Measurements from ENCODE around the gene NSUN5.
"Not testable (repeated sequence)": the region's sequence is repeated elsewhere in the genome, so short reads cannot be mapped to it uniquely, and the experiment has no call there.

NSUN5 gene

DNA sequence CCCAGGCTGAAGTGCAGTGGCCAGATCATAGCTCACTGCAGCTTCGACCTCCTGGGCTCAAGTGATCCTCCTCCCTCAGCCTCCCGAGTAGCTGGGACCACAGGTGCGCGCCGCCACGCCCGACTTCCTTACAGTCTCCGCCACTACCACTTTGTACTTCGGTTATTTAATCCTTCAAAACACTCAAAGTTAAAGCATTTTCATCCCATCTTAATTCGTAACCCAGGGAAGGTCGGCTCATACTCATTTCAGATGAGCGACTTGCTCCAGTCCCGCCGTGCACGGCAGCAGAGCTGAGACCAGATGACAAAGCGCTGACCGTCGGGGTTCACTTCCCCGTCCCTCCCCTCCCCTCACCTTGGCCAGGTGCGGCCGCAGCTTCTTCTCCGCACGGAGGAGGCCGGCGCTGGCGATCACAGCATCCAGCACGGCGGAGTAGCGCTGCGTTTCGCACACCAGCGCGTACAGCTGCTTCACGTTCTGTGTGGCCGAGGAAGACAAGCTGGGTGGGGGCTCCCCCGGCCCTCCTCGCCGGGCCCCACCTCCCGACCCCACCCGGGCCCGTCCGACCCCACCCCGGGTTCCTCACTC is 457 bp downstream of the NSUN5 start:
- TF ChIP-seq, protein P1, sequence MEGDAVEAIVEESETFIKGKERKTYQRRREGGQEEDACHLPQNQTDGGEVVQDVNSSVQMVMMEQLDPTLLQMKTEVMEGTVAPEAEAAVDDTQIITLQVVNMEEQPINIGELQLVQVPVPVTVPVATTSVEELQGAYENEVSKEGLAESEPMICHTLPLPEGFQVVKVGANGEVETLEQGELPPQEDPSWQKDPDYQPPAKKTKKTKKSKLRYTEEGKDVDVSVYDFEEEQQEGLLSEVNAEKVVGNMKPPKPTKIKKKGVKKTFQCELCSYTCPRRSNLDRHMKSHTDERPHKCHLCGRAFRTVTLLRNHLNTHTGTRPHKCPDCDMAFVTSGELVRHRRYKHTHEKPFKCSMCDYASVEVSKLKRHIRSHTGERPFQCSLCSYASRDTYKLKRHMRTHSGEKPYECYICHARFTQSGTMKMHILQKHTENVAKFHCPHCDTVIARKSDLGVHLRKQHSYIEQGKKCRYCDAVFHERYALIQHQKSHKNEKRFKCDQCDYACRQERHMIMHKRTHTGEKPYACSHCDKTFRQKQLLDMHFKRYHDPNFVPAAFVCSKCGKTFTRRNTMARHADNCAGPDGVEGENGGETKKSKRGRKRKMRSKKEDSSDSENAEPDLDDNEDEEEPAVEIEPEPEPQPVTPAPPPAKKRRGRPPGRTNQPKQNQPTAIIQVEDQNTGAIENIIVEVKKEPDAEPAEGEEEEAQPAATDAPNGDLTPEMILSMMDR (IDR thresholded peaks at IDR 0.05; ENCODE audit: insufficient read depth, missing control alignments) = no peak
- FAIRE-seq (no peak), DNase-seq (ENCODE audit: insufficient read length, low spot score) (no peak)

DNA sequence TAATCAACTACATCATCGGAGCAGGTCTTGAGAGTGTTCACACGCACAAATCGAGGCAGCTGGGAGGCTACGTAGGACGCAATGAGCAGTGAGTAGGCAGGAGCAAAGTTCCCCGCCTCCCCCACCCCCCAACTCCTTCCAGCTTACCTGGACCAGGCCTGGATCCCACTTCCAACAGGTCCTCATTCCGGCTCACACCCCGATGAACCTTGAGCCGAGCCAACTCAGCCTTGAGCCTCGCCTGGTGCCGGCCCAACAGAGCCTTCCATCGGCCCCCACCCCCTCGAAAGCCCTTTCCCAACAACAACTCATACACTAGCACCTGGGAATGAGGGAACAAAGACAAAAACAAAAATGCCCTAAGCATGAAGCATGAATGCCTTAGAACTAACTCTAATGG is 1.2 kb downstream of the NSUN5 start:
- FAIRE-seq (no peak), DNase-seq (ENCODE audit: insufficient read length, low spot score) (no peak)
- TF ChIP-seq, protein P1 (IDR thresholded peaks at IDR 0.05; ENCODE audit: insufficient read depth, missing control alignments) = no peak

DNA sequence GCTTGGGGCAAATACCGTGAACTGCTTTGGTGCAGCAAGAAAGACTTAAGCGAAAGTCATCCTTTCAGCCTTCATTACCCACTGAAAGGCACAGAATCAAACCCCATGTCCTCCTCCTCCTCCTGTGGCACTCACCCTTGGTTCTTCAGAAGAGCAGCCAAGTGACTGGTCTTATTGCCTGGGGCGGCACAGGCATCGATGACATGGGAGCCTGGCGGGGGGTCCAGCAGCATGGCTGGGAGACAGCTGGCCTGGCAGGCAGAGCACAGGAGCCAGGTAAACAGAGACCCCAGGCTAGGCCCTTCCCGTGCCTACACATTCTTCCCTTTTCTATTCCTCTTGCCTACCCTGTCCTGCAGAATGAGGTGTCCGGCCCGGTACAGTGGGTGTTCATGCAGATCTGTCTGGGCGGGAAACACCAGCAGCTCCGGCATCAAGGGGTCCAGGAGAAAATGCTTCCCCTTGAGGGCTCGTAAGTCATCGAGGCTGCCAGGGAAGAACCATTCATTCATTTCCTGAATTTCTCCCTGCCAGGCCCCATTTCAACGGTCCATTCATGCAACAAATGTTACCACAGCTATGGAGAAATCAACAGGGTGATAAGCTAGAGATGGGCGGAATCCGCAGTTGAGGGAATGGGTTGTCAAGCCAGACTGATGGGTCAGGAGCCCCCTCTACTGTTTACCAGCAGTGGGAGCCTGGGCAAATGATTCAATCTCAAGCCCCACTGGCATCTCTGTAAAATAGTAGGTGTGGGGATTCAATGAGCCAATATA is 3.8 kb downstream of the NSUN5 start:
- not testable (repeated sequence) for FAIRE-seq; DNase-seq (ENCODE audit: insufficient read length, low spot score)

DNA sequence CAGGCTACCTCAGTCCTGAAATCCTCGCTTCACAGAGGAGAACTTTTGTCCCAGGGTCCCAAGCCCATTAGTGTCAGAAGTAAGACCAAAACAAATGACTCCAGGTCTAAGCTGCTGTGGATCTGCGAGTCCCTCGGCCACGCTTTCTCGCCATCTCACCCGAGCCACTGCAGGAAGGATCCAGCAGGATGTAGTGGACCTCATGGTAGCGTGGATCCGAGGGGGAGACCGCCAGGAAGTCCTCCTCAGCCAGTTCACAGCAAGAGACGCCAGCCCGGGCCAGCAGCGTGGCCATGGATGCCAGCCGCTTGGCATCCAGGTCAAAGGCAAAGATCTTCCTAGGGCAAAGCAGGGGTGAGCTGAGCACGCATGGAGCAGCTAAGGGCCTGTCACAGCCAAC is 4.6 kb downstream of the NSUN5 start:
- no peak for FAIRE-seq
- TF ChIP-seq, protein P1 (IDR thresholded peaks at IDR 0.05; ENCODE audit: insufficient read depth, missing control alignments) = no peak
- DNase-seq (ENCODE audit: insufficient read length, low spot score) = no peak

DNA sequence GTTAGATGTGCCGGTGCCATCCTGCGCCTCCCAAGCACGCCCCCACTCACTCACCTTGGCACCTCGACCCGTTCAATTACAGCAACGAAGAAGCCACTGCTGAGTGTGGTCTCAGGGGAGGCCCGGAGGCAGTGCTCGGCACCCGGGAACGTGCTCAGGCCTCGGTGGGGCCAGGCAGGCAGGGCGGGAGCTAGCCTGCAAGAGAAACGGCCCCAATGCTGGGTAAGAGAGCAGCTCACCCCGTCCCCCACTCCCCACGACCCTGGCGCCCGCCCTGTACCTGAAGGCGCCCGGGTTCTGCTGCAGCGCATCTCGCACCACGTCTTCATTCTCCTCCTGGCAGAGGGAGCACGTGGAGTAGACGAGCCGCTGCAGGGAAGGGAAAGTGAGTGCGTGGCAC is 5.1 kb downstream of the NSUN5 start:
- no peak for DNase-seq (ENCODE audit: insufficient read length, low spot score)
- FAIRE-seq = no peak
- TF ChIP-seq, protein P1 (IDR thresholded peaks at IDR 0.05; ENCODE audit: insufficient read depth, missing control alignments) = no peak

DNA sequence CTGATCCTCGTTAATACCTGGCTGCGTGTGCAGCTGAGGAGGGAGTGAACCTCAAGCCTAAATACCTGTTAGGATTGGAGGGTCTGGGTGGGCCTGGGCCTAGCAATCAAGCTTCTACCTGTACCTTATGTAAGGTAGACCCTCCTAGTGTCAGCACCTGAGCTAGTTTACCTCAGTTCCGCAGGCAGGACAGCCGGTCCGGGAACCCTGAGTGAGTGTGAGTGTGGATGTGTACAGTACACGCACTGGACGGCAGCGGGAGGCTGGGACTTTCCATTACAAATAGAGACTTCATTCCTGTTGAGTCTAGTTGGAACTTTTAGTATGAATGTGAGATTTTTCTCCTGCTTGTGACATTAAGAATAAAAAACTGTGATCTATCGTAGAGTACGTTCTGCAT is 5.8 kb downstream of the NSUN5 start:
- not testable (repeated sequence) for FAIRE-seq; DNase-seq (ENCODE audit: insufficient read length, low spot score)

DNA sequence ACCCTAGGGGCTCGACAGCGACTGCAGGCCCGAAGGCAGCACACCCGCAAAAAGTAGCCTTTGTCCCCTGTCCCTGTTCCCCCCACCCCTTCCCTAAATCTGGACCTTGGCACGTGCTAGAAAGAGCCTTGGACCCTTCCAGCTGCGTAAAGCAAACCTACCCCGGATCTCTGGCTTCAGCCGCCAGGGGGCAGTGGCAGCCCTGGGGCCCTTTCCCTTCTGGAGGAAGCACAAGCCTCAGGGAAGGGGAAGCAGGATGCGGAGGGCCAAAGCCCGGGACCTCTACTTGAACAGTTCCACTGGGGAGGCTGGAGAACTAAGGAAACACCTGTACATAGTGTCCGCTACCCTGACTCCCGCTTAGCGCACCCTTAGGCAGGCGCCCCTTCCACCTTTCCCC is 7.5 kb downstream of the NSUN5 start:
- DNase-seq (ENCODE audit: insufficient read length, low spot score); FAIRE-seq: not testable (repeated sequence)

DNA sequence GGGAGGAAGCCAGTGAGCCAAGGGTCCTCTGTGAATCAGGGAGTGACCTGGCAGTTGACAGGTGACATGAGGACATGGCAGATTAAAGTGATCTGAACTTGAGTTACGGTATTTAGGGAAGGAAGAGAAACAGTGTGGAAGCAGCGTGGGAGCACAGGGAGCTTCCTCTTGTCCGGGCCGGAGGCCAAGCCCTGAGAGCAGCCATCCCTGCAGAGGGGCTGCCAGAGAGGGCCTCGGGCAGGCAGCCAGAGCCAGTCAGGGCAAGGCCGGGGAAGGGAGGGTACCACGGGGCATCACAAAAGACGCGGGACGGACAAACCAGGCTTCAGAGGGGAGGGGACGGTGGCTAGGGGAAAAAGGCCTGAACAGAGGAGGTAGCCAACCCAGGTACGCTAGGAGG is 8.8 kb downstream of the NSUN5 start:
- DNase-seq (ENCODE audit: insufficient read length, low spot score); FAIRE-seq: not testable (repeated sequence)

DNA sequence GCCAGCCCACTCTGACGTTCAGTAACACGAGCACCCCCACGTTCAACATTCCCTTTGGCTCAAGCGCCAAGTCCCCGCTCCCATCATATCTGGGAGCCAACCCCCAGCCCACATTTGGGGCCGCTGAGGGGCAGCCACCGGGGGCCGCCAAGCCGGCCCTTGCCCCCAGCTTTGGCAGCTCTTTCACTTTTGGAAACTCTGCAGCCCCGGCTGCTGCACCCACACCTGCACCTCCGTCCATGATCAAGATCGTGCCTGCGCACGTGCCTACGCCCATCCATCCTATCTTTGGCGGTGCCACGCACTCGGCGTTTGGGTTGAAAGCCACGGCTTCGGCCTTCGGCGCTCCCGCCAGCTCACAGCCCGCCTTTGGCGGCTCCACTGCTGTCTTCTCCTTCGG is 10.9 kb downstream of the NSUN5 start:
- not testable (repeated sequence) for DNase-seq (ENCODE audit: insufficient read length, low spot score); FAIRE-seq

DNA sequence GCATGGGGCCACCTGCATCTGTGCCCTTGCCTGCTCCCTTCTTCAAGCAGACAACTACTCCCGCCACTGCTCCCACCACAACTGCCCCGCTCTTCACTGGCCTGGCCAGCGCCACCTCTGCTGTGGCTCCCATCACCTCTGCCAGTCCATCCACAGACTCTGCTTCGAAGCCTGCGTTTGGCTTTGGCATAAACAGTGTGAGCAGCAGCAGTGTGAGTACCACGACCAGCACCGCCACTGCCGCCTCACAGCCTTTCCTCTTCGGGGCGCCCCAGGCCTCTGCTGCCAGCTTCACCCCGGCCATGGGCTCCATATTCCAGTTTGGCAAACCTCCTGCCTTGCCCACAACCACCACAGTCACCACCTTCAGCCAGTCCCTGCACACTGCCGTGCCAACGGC is 11.4 kb downstream of the NSUN5 start:
- not testable (repeated sequence) for FAIRE-seq

DNA sequence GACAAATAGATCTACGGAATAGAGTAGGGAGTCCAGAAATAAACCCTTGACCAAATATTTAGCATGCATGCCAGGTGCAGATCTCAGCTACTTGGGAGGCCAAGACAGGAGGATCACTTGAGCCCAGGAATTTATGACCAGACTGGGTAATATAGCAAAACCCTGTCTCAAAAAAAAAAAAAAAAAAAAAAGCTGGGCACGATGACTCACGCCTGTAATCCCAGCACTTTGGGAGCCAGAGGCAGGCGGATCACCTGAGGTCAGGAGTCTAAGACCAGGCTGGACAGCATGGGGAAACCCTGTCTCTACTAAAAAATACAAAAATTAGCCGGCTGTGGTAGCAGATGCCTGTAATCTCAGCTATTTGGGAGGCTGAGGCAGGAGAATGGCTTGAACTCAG is 31.4 kb downstream of the NSUN5 start:
- not testable (repeated sequence) for FAIRE-seq; DNase-seq (ENCODE audit: insufficient read length, low spot score)

More for the DNA sequence above, 11.4 kb downstream of the NSUN5 start:
- not testable (repeated sequence) for DNase-seq (ENCODE audit: insufficient read length, low spot score)

DNA sequence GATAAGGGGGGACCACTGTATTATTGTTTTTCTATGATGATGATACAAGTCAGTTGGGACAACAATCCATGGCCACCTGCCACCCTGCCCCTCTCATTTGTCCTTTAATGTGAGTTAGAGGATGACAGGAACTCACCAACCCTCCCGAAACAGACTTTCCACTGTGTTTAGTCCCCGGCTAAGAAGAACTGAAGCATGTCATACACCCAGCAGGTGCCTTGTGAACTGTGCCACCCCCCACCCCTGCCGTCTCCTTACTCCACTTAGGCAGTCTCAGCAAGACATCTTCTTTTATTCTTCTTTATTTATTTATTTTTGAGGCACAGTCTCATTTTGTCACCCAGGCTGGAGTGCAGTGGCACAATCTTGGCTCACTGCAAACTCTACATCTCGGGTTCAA is 40.8 kb downstream of the NSUN5 start:
- DNase-seq (ENCODE audit: insufficient read length, low spot score); FAIRE-seq: not testable (repeated sequence)

DNA sequence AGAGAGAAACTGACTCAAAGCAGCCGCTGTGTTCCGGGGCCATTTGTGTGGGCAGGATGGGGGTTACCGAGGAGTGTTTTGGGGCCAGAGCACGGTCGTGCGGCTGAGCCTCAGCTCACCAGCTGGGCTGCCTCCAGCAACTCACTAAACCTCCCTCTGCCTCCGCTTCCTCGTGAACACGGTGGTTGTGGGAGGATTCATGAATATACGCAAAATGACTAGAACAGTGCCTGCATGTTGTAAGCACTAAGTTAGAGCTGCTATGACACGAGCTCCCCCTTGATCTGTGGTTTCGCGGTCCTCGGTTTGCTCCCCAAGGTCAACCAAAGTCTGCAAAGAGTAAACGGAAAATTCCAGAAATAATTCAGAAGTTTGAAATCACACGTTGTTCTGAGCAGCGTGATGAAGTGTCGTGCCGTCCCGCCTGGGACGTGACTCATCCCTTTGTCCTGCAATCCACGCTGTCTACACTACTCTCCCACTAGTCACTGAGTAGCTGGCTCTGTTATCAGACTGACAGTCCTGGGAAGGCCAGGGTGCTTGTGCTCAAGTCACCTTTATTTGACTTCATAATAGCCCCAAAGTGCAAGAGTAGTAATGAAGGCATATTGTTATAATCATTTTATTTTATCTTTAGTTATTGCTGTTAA is 41.8 kb downstream of the NSUN5 start:
- not testable (repeated sequence) for FAIRE-seq

DNA sequence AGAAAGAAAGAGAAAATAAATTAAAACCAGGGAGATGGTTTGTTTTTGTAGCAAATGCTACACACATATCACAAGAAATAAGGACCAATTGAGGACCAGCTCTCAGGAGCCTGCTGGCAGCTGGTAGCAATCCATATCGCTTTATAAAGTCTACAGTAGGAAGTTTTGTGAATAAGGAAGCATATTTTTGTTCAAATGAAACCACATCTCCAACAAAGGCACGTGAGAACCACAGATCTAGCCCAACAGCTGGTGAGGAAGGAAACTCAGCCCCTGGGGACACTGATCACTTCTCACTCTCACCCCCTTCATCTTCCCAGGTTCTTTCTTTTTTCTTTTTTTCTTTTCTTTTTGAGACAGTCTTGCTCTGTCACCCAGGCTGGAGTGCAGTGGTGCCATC is 46.2 kb downstream of the NSUN5 start:
- FAIRE-seq; DNase-seq (ENCODE audit: insufficient read length, low spot score): not testable (repeated sequence)

More for the DNA sequence above, 41.8 kb downstream of the NSUN5 start:
- DNase-seq (ENCODE audit: insufficient read length, low spot score) = not testable (repeated sequence)

All from D721Med (cell line).